Activated T-helper 17 cell treated with anti-CD3 and anti-CD28 coated beads, Interleukin-2, amount 50 U/mL, for 72 hours (primary cell): ENCODE results near the gene PRTFDC1. TPM values are rescaled to one million over a fixed set of nuclear protein-coding genes. Genes with fewer than 3 reads are reported as not detected.

Experiments used
- ATAC-seq: fragments of 150-1000 bp; cut with Tn5 transposase; replicated peaks from 2 replicates; pipeline ENCODE4 v1.10.0; 2021; ENCODE audit warnings: mild to moderate bottlenecking, moderate library complexity
- H3K27ac Mint-ChIP-seq: one replicate; pipeline ENCODE4 v1.8.0; 2022; ENCODE audit warnings: mixed read lengths
- H3K27me3 Mint-ChIP-seq: one replicate; pipeline ENCODE4 v1.8.0; 2022; ENCODE audit warnings: mixed read lengths
- H3K36me3 Mint-ChIP-seq: one replicate; pipeline ENCODE4 v1.8.0; 2022; ENCODE audit warnings: low read depth, mild to moderate bottlenecking, mixed read lengths
- H3K4me1 Mint-ChIP-seq: one replicate; pipeline ENCODE4 v1.8.0; 2022; ENCODE audit warnings: mixed read lengths
- H3K4me3 Mint-ChIP-seq: one replicate; pipeline ENCODE4 v1.8.0; 2022; ENCODE audit warnings: mild to moderate bottlenecking, mixed read lengths
- H3K9me3 Mint-ChIP-seq: one replicate; pipeline ENCODE4 v1.8.0; 2022; ENCODE audit warnings: mixed read lengths
- total RNA-seq, 2 donors: library from RNA; stranded (reverse); gene quantifications; one replicate each; pipeline ENCODE4 v1.2.3, GENCODE V29; 2022

Gene PRTFDC1
- total RNA-seq, 2 donors from 2014 or later = 0.58 to 0.77 TPM

DNA sequence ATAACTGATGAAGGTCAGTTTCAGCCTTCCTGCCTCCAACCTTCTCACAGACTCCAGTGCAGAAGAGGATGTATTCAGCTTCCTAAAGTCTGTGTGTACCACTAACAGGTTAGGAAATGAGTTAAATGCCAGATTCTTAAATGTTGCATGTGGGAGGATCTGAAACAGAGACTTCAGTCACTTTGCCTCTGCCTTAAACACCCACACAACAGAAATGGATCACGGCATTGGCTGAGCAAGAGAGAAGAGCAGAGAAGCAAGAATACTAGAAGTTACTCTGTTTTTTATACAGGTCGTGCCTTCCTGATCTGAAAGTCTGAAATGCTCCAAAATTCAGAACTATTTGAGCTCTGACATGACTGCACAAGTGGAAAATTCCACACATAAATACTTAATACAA is 129.8 kb downstream of the PRTFDC1 start:
- Mint-ChIP-seq H3K36me3 (no peaks in the 10 kb centered on the region), H3K27me3 (no peaks in the 10 kb centered on the region), H3K4me1 (peaks cover 29% of the 10 kb centered on the region), H3K4me3 (peak overlapping the region; percentile 27), H3K9me3 (no peaks in the 10 kb centered on the region), H3K27ac (peak overlapping the region; percentile 73)
- peak; percentile 74 for ATAC-seq

DNA sequence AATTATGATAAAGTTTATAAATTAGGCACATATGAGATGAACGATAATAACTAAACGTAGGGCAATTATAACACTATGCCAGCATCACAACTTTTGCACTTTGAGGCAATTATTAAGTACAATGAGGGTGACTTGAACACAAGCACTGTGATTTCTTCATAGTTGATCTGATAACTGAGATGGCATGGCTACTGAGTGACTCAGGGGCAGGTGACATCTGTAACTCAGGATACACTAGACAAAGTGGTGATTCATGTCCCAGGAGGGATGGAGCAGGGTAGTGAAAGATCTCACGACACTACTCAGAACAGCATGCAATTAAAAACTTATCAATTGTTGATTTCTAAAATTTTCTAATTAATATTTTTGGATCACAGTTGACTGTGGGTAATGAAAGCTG is 130.4 kb downstream of the PRTFDC1 start:
- Mint-ChIP-seq H3K4me3 (peak overlapping the region; percentile 27), H3K27me3 (no peaks in the 10 kb centered on the region)

DNA sequence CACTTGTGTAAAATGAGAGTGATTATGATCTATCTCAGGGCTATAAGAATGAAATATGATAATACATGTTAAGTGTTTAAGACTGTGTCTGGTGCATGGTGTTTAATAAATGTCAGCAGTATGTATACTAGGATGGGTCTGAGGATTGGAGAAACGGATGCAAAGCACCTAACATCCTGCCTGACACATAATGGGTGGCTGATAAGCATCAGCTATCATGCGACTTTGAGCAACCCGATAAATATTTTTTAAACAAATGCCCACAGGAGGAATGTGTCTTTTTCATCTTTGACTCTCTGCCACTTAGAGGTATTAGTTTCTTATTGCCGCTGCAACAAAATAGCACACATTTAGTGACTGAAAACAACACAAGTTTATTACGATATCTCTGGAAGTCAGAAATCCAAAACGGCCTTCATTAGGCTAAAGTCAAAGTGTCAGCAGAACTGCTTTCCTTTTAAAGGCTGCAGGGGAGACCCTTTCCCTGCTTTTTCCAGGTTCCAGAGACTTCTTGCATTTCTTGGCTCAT is 135.5 kb downstream of the PRTFDC1 start:
- Mint-ChIP-seq H3K9me3 (no peaks in the 10 kb centered on the region), H3K27ac (no peak overlapping the region), H3K36me3 (no peaks in the 10 kb centered on the region), H3K4me1 (no peaks in the 10 kb centered on the region), H3K27me3 (no peaks in the 10 kb centered on the region), H3K4me3 (no peak overlapping the region)
- ATAC-seq = no peak

More for the DNA sequence above, 130.4 kb downstream of the PRTFDC1 start:
- peak; percentile 74 for ATAC-seq
- peaks cover 29% of the 10 kb centered on the region for H3K4me1 Mint-ChIP-seq
- no peaks in the 10 kb centered on the region for H3K36me3 Mint-ChIP-seq
- H3K27ac Mint-ChIP-seq = peak overlapping the region; percentile 73
- H3K9me3 Mint-ChIP-seq = no peaks in the 10 kb centered on the region

DNA sequence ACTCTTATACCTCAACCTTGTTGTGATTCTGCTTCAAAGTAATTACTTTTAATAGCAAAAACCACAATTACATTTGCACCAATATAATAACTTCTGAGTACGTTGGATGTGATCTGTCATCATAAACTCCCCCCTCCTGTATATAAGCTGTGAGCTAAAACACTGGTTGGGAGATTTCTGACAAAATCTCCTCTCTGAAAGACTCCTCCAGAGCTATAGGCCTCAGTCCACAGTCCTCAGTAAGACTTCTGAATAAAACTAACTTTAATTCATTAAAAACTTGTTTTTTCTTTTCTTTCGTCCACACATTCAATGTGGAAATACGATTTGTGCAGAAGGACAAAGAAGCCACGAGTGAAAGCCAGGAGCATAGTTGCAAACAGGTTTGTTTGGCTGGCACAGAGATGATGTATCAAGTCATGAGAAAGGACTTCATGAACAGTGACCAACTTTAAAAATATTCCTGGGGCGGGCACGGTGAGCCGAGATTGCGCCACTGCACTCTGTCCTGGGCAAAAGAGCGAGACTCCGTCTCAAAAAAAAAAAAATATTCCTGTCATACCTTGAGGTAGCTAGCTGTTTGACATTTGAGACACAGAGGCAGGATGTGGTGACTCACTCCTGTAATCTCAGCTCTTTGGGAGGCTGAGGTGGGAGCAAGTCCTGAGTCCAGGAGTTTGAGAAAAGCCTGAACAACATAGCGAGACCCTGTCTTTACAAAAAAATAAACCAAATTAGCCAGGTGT is 137.7 kb downstream of the PRTFDC1 start:
- H3K4me1 Mint-ChIP-seq = no peaks in the 10 kb centered on the region

DNA sequence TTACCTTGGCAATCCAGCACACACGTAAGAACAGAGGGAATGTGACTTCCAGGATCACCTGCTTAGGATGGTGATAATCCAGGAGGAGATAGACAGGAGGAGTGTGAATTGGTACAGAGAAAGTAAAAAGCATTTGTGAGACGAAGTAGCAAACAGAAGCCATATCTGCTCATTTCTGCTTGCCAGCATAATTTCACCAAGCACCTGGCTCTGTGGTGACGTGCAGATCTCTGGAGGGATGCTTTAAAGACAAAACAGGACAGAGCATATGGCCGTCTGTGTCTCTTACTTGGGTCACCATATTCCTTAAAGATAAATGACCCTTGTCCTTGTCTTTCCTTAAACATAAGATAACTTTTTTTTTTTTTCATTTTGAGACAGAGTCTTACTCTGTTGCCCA is 138.6 kb downstream of the PRTFDC1 start:
- Mint-ChIP-seq H3K9me3 (no peaks in the 10 kb centered on the region), H3K27ac (no peak overlapping the region), H3K27me3 (no peaks in the 10 kb centered on the region), H3K36me3 (no peaks in the 10 kb centered on the region), H3K4me3 (no peak overlapping the region), H3K4me1 (no peaks in the 10 kb centered on the region)
- ATAC-seq = no peak

More for the DNA sequence above, 137.7 kb downstream of the PRTFDC1 start:
- Mint-ChIP-seq H3K27me3 (no peaks in the 10 kb centered on the region), H3K9me3 (no peaks in the 10 kb centered on the region), H3K4me3 (no peak overlapping the region), H3K36me3 (no peaks in the 10 kb centered on the region), H3K27ac (no peak overlapping the region)
- ATAC-seq = peak; percentile 76

DNA sequence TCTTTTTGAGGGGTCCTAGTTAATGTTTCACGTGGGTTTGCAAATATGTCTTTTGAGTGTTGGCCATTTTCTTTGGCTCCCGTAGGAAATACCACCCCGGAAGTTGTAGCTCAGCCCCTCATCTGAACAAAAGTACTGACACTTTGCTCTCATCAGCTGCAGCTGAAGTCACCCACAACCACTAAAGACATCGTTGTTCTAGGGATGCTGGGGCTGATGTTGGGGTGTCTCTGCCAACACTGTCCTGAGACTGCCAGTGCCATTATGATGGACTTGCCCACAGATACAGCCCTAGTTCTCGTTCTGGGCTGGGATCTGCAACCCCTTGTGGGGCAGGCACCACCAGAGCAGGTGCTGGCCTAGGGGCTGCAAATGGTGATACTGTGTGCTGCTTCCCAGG is 146.1 kb downstream of the PRTFDC1 start:
- Mint-ChIP-seq H3K36me3 (no peaks in the 10 kb centered on the region), H3K9me3 (no peaks in the 10 kb centered on the region), H3K4me1 (no peaks in the 10 kb centered on the region), H3K4me3 (no peak overlapping the region), H3K27ac (no peak overlapping the region), H3K27me3 (no peaks in the 10 kb centered on the region)
- no peak for ATAC-seq

DNA sequence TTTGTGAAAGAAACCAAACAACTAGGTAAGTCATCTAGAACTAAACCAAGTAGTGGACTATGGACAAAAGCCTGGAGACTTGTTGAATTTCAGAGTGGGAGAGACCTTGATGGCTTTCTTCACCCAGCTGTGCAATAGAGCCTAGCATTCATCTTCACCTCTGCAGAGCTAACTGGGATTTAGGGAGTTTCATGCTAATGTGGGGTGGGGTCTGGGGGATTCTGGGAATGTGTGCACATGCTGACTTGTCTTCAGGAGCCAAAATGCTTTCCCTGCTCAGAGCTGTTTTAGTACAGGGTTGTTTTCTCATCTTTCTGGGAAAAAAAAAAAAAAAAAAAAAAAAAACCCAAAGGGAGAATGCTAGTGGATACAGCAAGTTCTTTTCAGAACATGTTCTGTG is 147.4 kb downstream of the PRTFDC1 start:
- Mint-ChIP-seq H3K9me3 (no peaks in the 10 kb centered on the region), H3K4me1 (no peaks in the 10 kb centered on the region), H3K27ac (no peak overlapping the region), H3K27me3 (no peaks in the 10 kb centered on the region), H3K36me3 (no peaks in the 10 kb centered on the region), H3K4me3 (no peak overlapping the region)
- ATAC-seq = no peak

DNA sequence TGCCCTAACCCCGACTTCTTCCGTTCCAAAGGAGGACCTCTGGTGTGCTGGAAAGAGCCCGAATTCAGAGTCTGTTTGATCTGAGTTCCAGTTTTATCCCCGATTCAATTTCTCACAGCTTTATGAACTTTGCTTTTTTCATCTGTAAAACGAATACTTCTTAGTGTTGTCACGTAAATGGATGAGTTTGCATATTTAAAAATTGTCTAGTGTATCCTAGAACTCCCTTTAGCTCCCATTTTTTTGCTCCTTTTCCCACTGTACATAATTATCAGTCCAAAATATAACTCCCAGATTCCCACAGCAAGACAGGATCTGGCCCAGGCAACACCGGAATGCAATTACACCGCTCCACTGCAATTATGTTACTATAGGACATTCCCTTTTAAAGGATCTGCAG is 148.0 kb downstream of the PRTFDC1 start:
- H3K36me3 Mint-ChIP-seq = no peaks in the 10 kb centered on the region
- H3K9me3 Mint-ChIP-seq = no peaks in the 10 kb centered on the region
- H3K27ac Mint-ChIP-seq = no peak overlapping the region
- no peak for ATAC-seq
- no peaks in the 10 kb centered on the region for H3K4me1 Mint-ChIP-seq
- no peak overlapping the region for H3K4me3 Mint-ChIP-seq
- H3K27me3 Mint-ChIP-seq = no peaks in the 10 kb centered on the region

DNA sequence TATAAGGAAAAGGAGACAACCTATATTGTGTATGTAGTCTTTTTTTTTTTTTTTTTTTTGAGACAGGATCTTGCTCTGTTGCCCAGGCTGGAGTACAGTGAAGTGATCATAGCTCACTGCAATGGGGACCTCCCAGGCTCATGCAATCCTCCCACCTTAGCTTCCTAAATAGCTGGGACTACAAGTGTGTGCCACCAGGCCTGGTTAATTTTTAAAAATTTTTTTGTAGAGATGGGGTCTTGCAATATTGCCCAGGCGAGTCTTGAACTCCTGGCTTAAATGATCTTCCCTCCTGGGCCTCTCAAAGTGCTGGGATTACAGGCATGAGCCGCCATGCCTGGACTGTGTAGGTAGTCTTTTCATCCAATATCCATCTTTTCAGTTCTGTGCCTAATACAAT is 150.0 kb downstream of the PRTFDC1 start:
- no peak for ATAC-seq
- Mint-ChIP-seq H3K4me1 (no peaks in the 10 kb centered on the region), H3K27me3 (no peaks in the 10 kb centered on the region), H3K27ac (no peak overlapping the region), H3K4me3 (no peak overlapping the region), H3K36me3 (no peaks in the 10 kb centered on the region), H3K9me3 (no peaks in the 10 kb centered on the region)

DNA sequence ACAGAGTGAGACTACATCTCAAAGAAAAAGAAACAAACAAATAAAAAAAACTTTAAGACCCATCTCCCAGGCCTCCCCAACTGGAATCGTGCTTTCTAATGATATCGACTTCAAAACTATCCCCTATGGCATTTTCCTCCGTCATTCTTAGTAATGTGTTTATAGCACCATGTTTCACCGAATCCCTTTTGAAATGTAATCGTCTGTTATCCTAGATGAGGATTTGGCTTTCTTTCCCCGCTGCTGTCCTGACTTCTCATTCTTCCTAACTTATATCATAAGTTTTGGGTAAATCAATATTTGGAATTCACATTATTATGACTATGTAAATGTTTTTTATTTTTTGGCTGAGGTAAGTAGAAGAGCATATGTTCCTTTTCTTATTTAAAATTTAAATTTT is 151.5 kb downstream of the PRTFDC1 start:
- Mint-ChIP-seq H3K4me3 (no peak overlapping the region), H3K36me3 (no peaks in the 10 kb centered on the region), H3K9me3 (no peaks in the 10 kb centered on the region), H3K4me1 (no peaks in the 10 kb centered on the region), H3K27me3 (no peaks in the 10 kb centered on the region), H3K27ac (no peak overlapping the region)
- ATAC-seq = no peak

Other genes with a start within 250 kb of the PRTFDC1 start
- gene ARHGAP21, start 228.7 kb downstream of the PRTFDC1 start, total RNA-seq = 10 to 100 TPM; 28.9 to 30.5 TPM
- under 1 TPM in 1 of 2 donors, not detected in 1; 0.45 TPM for gene ENKUR, start 63.6 kb upstream of the PRTFDC1 start, total RNA-seq
- gene THNSL1, start 64.0 kb upstream of the PRTFDC1 start, total RNA-seq = 1 to 10 TPM; 4.7 to 5.1 TPM
- not detected for gene GPR158, start 222.4 kb upstream of the PRTFDC1 start, total RNA-seq